ENCODE measurements around the gene GPRC5D. TPM values are rescaled to one million over a fixed set of nuclear protein-coding genes. Genes with fewer than 3 reads are reported as not detected.
A peak's percentile ranks its signal among the peaks of the same experiment; 100 is the strongest.

Gene GPRC5D
- total RNA-seq, 2 donors from 2014 or later: not detected

GRCh38 chr12:12973019-12973418 lies 21.0 kb upstream of the GPRC5D start:
- Mint-ChIP-seq H3K4me1 (ENCODE audit: low read depth in 2 of 2) (no peaks in the 10 kb centered on the region), H3K36me3 (peaks cover 19% of the 10 kb centered on the region), H3K9me3 (peaks cover 12% of the 10 kb centered on the region), H3K27ac (no peak overlapping the region), H3K27me3 (no peaks in the 10 kb centered on the region), H3K4me3 (no peak overlapping the region)
- DNase-seq (ENCODE audit: low spot score) (no peak), ATAC-seq (no peak)

GRCh38 chr12:12965836-12966235 lies 13.9 kb upstream of the GPRC5D start:
- no peaks in the 10 kb centered on the region for H3K36me3 Mint-ChIP-seq
- H3K27ac Mint-ChIP-seq: no peak overlapping the region
- H3K9me3 Mint-ChIP-seq: no peaks in the 10 kb centered on the region
- ATAC-seq (no peak), DNase-seq (ENCODE audit: low spot score) (no peak)
- H3K4me3 Mint-ChIP-seq: no peak overlapping the region
- H3K4me1 Mint-ChIP-seq (ENCODE audit: low read depth in 2 of 2): peaks cover 11 to 15% of the 10 kb centered on the region in 2 donors
- no peaks in the 10 kb centered on the region for H3K27me3 Mint-ChIP-seq

GRCh38 chr12:12964255-12964654 lies 12.3 kb upstream of the GPRC5D start:
- Mint-ChIP-seq H3K36me3 (no peaks in the 10 kb centered on the region), H3K27ac (no peak overlapping the region), H3K27me3 (peaks cover 0 to under 1% of the 10 kb centered on the region in 2 donors), H3K4me1 (ENCODE audit: low read depth in 2 of 2) (peaks cover 11 to 15% of the 10 kb centered on the region in 2 donors), H3K9me3 (no peaks in the 10 kb centered on the region), H3K4me3 (no peak overlapping the region)
- DNase-seq (ENCODE audit: low spot score) (no peak), ATAC-seq (peak; percentile 83 to 84)

GRCh38 chr12:12960639-12961209 lies 8.8 kb upstream of the GPRC5D start:
- ATAC-seq (no peak), DNase-seq (ENCODE audit: low spot score) (no peak)
- Mint-ChIP-seq H3K27me3 (peaks cover 0 to 15% of the 10 kb centered on the region in 2 donors), H3K36me3 (no peaks in the 10 kb centered on the region), H3K4me3 (no peak overlapping the region), H3K9me3 (no peaks in the 10 kb centered on the region), H3K27ac (no peak overlapping the region), H3K4me1 (ENCODE audit: low read depth in 2 of 2) (peaks cover 11 to 15% of the 10 kb centered on the region in 2 donors)

GRCh38 chr12:12958886-12959285 lies 6.9 kb upstream of the GPRC5D start:
- DNase-seq (ENCODE audit: low spot score): no peak
- no peak overlapping the region for H3K27ac Mint-ChIP-seq
- H3K4me3 Mint-ChIP-seq: no peak overlapping the region
- no peaks in the 10 kb centered on the region for H3K9me3 Mint-ChIP-seq
- H3K36me3 Mint-ChIP-seq: no peaks in the 10 kb centered on the region
- H3K27me3 Mint-ChIP-seq: peaks cover 0 to 23% of the 10 kb centered on the region in 2 donors
- ATAC-seq: no peak
- peaks cover 5 to 7% of the 10 kb centered on the region in 2 donors for H3K4me1 Mint-ChIP-seq (ENCODE audit: low read depth in 2 of 2)

- no peak overlapping the region for H3K4me3 Mint-ChIP-seq
- no peaks in the 10 kb centered on the region for H3K36me3 Mint-ChIP-seq
- peaks cover under 1 to 30% of the 10 kb centered on the region in 2 donors for H3K27me3 Mint-ChIP-seq
- no peak overlapping the region for H3K27ac Mint-ChIP-seq
- DNase-seq (ENCODE audit: low spot score): no peak
- no peak for ATAC-seq
- H3K9me3 Mint-ChIP-seq: no peaks in the 10 kb centered on the region
- H3K4me1 Mint-ChIP-seq (ENCODE audit: low read depth in 2 of 2): no peaks in the 10 kb centered on the region
These were observed 3.1 kb upstream of the GPRC5D start for GRCh38 chr12:12954878-12955625.

- Mint-ChIP-seq H3K9me3 (no peaks in the 10 kb centered on the region), H3K4me3 (no peak overlapping the region), H3K36me3 (no peaks in the 10 kb centered on the region), H3K27me3 (peaks cover 7 to 35% of the 10 kb centered on the region in 2 donors), H3K27ac (no peak overlapping the region), H3K4me1 (ENCODE audit: low read depth in 2 of 2) (no peaks in the 10 kb centered on the region)
- DNase-seq (ENCODE audit: low spot score) (no peak), ATAC-seq (no peak)
These were observed 2.4 kb upstream of the GPRC5D start for GRCh38 chr12:12954356-12954755.

- Mint-ChIP-seq H3K9me3 (no peaks in the 10 kb centered on the region), H3K36me3 (no peaks in the 10 kb centered on the region), H3K4me3 (no peak overlapping the region), H3K27ac (no peak overlapping the region), H3K4me1 (ENCODE audit: low read depth in 2 of 2) (no peaks in the 10 kb centered on the region), H3K27me3 (peaks cover 10 to 36% of the 10 kb centered on the region in 2 donors)
- ATAC-seq (no peak), DNase-seq (ENCODE audit: low spot score) (no peak)
These were observed 466 bp downstream of the GPRC5D start for GRCh38 chr12:12951504-12951903.

GRCh38 chr12:12947902-12948301 lies 4.1 kb downstream of the GPRC5D start:
- Mint-ChIP-seq H3K36me3 (no peaks in the 10 kb centered on the region), H3K27ac (no peak overlapping the region)
- ATAC-seq: no peak

GRCh38 chr12:12946686-12947355 lies 5.1 kb downstream of the GPRC5D start:
- no peak overlapping the region for H3K27ac Mint-ChIP-seq
- no peak overlapping the region for H3K4me3 Mint-ChIP-seq
- peaks cover 20 to 28% of the 10 kb centered on the region in 2 donors for H3K27me3 Mint-ChIP-seq
- H3K9me3 Mint-ChIP-seq: no peaks in the 10 kb centered on the region
- ATAC-seq (no peak), DNase-seq (ENCODE audit: low spot score) (no peak)
- no peaks in the 10 kb centered on the region for H3K4me1 Mint-ChIP-seq (ENCODE audit: low read depth in 2 of 2)
- no peaks in the 10 kb centered on the region for H3K36me3 Mint-ChIP-seq

More at GRCh38 chr12:12947902-12948301, 4.1 kb downstream of the GPRC5D start:
- Mint-ChIP-seq H3K4me3 (no peak overlapping the region), H3K4me1 (ENCODE audit: low read depth in 2 of 2) (no peaks in the 10 kb centered on the region), H3K9me3 (no peaks in the 10 kb centered on the region), H3K27me3 (peaks cover 20 to 28% of the 10 kb centered on the region in 2 donors)
- no peak for DNase-seq (ENCODE audit: low spot score)

GRCh38 chr12:12945591-12945990 lies 6.4 kb downstream of the GPRC5D start:
- no peak for ATAC-seq
- H3K36me3 Mint-ChIP-seq: no peaks in the 10 kb centered on the region
- H3K4me1 Mint-ChIP-seq (ENCODE audit: low read depth in 2 of 2): no peaks in the 10 kb centered on the region

GRCh38 chr12:12943586-12944260 lies 8.2 kb downstream of the GPRC5D start:
- no peaks in the 10 kb centered on the region for H3K4me1 Mint-ChIP-seq (ENCODE audit: low read depth in 2 of 2)
- H3K9me3 Mint-ChIP-seq: no peaks in the 10 kb centered on the region
- no peak for ATAC-seq
- H3K27me3 Mint-ChIP-seq: peaks cover 12 to 28% of the 10 kb centered on the region in 2 donors
- no peak for DNase-seq (ENCODE audit: low spot score)
- H3K4me3 Mint-ChIP-seq: no peak overlapping the region
- H3K27ac Mint-ChIP-seq: no peak overlapping the region
- H3K36me3 Mint-ChIP-seq: no peaks in the 10 kb centered on the region

More at GRCh38 chr12:12945591-12945990, 6.4 kb downstream of the GPRC5D start:
- Mint-ChIP-seq H3K4me3 (no peak overlapping the region), H3K27ac (no peak overlapping the region), H3K27me3 (peaks cover 20 to 28% of the 10 kb centered on the region in 2 donors), H3K9me3 (no peaks in the 10 kb centered on the region)
- no peak for DNase-seq (ENCODE audit: low spot score)

GRCh38 chr12:12941450-12942350 lies 10.3 kb downstream of the GPRC5D start:
- Mint-ChIP-seq H3K27ac (no peak overlapping the region), H3K4me1 (ENCODE audit: low read depth in 2 of 2) (no peaks in the 10 kb centered on the region), H3K4me3 (no peak overlapping the region), H3K36me3 (no peaks in the 10 kb centered on the region), H3K27me3 (peaks cover 12 to 28% of the 10 kb centered on the region in 2 donors), H3K9me3 (no peaks in the 10 kb centered on the region)
- DNase-seq (ENCODE audit: low spot score): no peak
- ATAC-seq: no peak

Data from natural killer cell treated with Interleukin-12 subunit alpha and Interleukin-12 subunit beta and Interleukin-15 and Interleukin-18, amount 100 ng/mL, for 72 hours (primary cell).